Keratinocyte (primary cell): ENCODE data around the gene BARX2. TPM values are rescaled to one million over a fixed set of nuclear protein-coding genes. Genes with fewer than 3 reads are reported as not detected.

Source experiments
- DNase-seq: peaks from one replicate; pipeline ENCODE4 v3.0.0-alpha.2; 2011; ENCODE audit warnings: low read depth, missing footprints, low spot score
- FAIRE-seq: peaks from 2 replicates; lab custom pipeline; 2011; peaks lifted over from hg19 to GRCh38; lab: Jason Lieb, UNC
- H2AFZ ChIP-seq: 2 replicates; pipeline ENCODE4 v1.6.0; 2012; ENCODE audit warnings: low read length, control low read depth, inconsistent platforms; ENCODE audit not compliant: control insufficient read depth
- H3K27ac ChIP-seq: 2 replicates; pipeline ENCODE4 v1.5.1; 2011; ENCODE audit warnings: low read length; ENCODE audit not compliant: control insufficient read depth, insufficient read depth
- H3K27me3 ChIP-seq: 3 replicates; pipeline ENCODE4 v1.6.0; 2011; ENCODE audit warnings: low read length; ENCODE audit not compliant: control insufficient read depth, insufficient read depth; ENCODE audit errors: extremely low read depth
- H3K36me3 ChIP-seq, 2 experiments: 2 replicates in 1 of 2; 3 replicates in 1 of 2; pipeline ENCODE4 v1.5.1; 2011; ENCODE audit warnings: low read length in 2 of 2, mild to moderate bottlenecking in 1 of 2; ENCODE audit not compliant: control insufficient read depth in 2 of 2, insufficient read depth in 2 of 2; ENCODE audit errors: extremely low read depth in 1 of 2
- H3K4me1 ChIP-seq: 3 replicates; pipeline ENCODE4 v1.5.1; 2011; ENCODE audit warnings: low read length; ENCODE audit not compliant: control insufficient read depth, insufficient read depth; ENCODE audit errors: extremely low read depth
- H3K4me2 ChIP-seq: 3 replicates; pipeline ENCODE4 v1.6.0; 2011; ENCODE audit warnings: low read depth, low read length; ENCODE audit not compliant: control insufficient read depth, insufficient read depth; ENCODE audit errors: extremely low read depth
- H3K4me3 ChIP-seq, 3 experiments: fragments of 200-600 bp in 1 of 3; sonication (generic) in 1 of 3; 2 replicates in 2 of 3; 3 replicates in 1 of 3; pipeline ENCODE4 v1.5.1; 2011 to 2016; ENCODE audit warnings: low read length in 3 of 3, mild to moderate bottlenecking in 3 of 3, control low read depth in 2 of 3, inconsistent platforms in 1 of 3, low read depth in 1 of 3, mixed read lengths in 1 of 3, mixed run types in 1 of 3, moderate library complexity in 1 of 3; ENCODE audit not compliant: control insufficient read depth in 2 of 3, insufficient read depth in 2 of 3; ENCODE audit errors: extremely low read depth in 1 of 3
- H3K79me2 ChIP-seq: 2 replicates; pipeline ENCODE4 v1.6.0; 2012; ENCODE audit warnings: low read length; ENCODE audit not compliant: control insufficient read depth, insufficient read depth
- H3K9ac ChIP-seq: 3 replicates; pipeline ENCODE4 v1.6.0; 2011; ENCODE audit warnings: low read length; ENCODE audit not compliant: control insufficient read depth, insufficient read depth; ENCODE audit errors: extremely low read depth
- H3K9me1 ChIP-seq: 3 replicates; pipeline ENCODE4 v1.6.0; 2011; ENCODE audit warnings: low read length; ENCODE audit not compliant: control insufficient read depth, insufficient read depth; ENCODE audit errors: extremely low read depth
- H3K9me3 ChIP-seq: 2 replicates; pipeline ENCODE4 v1.5.1; 2012; ENCODE audit warnings: low read depth, low read length; ENCODE audit not compliant: control insufficient read depth
- H4K20me1 ChIP-seq: 3 replicates; pipeline ENCODE4 v1.6.0; 2011; ENCODE audit warnings: low read length; ENCODE audit not compliant: control insufficient read depth, insufficient read depth; ENCODE audit errors: extremely low read depth
- EZH2 ChIP-seq: IDR thresholded peaks from one replicate; pipeline ENCODE4 v1.6.1; 2012; ENCODE audit warnings: inconsistent platforms, mild to moderate bottlenecking, low read length, moderate library complexity
- dilution Hi-C: fragments of 300-500 bp; cut with MboI; formaldehyde crosslinking; loops from one replicate; pipeline ENCODE4 v1.7.0; 2020; ENCODE audit warnings: low sequenced_read_pairs; ENCODE audit not compliant: extremely low pct_ligation_motif_present
- polyA plus RNA-seq, 5 experiments: library from polyadenylated mRNA; depleted of rRNA in 3 of 5; stranded (reverse) in 3 of 5; stranded (forward) in 1 of 5; unstranded in 1 of 5; fragments of >200 nt; gene quantifications; 1 replicate in 1 of 5; 2 replicates in 3 of 5; 3 replicates in 1 of 5; pipeline versions ENCODE4 v1.2.1 to v1.2.3, GENCODE V29; 2011 to 2012; ENCODE audit warnings: missing spikeins in 2 of 5, low read depth in 1 of 5, low replicate concordance in 1 of 5
- TF ChIP-seq, protein P1 (sequence below), 3 experiments: IDR thresholded peaks in 1 of 3; conservative IDR thresholded peaks in 1 of 3; optimal IDR thresholded peaks in 1 of 3; 2 replicates in 2 of 3; 3 replicates in 1 of 3; pipeline versions ENCODE3 to v1.5.1; 2011; ENCODE audit warnings: low read length in 3 of 3, mild to moderate bottlenecking in 3 of 3, moderate library complexity in 2 of 3, control low read depth in 1 of 3, inconsistent platforms in 1 of 3; ENCODE audit not compliant: insufficient read depth in 2 of 3; ENCODE audit errors: extremely low read depth in 1 of 3

BARX2 gene
- polyA plus RNA-seq, 1 donor (not counting 4 experiments of a cell fraction or from before 2014, with no cell fraction given): 0.87 TPM

DNA sequence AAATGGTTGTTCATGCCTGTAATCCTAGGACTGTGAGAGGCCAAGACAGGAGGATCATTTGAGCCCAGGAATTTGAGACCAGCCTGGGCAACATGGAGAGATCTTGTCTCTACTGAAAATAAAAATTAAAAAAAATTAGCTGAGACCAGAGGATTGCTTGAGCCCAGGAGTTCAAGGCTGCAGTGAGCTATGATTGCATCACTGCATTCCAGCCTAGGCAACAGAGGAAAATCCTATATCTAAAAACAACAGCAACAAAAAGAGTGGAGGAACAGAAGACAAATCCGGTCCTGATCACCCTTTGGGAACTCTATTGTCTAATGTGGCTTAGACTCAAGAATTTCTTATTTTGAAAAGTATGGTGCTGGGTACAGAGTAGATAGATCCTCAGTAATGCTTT lies 17.3 kb downstream of the BARX2 start:
- no peak overlapping the region for H3K27ac ChIP-seq
- H3K36me3 ChIP-seq: no peaks in the 10 kb centered on the region
- FAIRE-seq: no peak
- no peak overlapping the region for H3K4me3 ChIP-seq
- no peak for DNase-seq
- no peak overlapping the region for H2AFZ ChIP-seq
- no peaks in the 10 kb centered on the region for H3K4me1 ChIP-seq
- dilution Hi-C loops: no loop called here
- H3K9me1 ChIP-seq: no peaks in the 10 kb centered on the region
- no peaks in the 10 kb centered on the region for H3K79me2 ChIP-seq
- H4K20me1 ChIP-seq: no peaks in the 10 kb centered on the region
- peaks cover 8% of the 10 kb centered on the region for H3K27me3 ChIP-seq
- no peaks in the 10 kb centered on the region for H3K9me3 ChIP-seq
- TF ChIP-seq EZH2: no peak
- TF ChIP-seq, protein P1, sequence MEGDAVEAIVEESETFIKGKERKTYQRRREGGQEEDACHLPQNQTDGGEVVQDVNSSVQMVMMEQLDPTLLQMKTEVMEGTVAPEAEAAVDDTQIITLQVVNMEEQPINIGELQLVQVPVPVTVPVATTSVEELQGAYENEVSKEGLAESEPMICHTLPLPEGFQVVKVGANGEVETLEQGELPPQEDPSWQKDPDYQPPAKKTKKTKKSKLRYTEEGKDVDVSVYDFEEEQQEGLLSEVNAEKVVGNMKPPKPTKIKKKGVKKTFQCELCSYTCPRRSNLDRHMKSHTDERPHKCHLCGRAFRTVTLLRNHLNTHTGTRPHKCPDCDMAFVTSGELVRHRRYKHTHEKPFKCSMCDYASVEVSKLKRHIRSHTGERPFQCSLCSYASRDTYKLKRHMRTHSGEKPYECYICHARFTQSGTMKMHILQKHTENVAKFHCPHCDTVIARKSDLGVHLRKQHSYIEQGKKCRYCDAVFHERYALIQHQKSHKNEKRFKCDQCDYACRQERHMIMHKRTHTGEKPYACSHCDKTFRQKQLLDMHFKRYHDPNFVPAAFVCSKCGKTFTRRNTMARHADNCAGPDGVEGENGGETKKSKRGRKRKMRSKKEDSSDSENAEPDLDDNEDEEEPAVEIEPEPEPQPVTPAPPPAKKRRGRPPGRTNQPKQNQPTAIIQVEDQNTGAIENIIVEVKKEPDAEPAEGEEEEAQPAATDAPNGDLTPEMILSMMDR (optimal IDR thresholded peaks at IDR 0.05 in 1 of 3, IDR thresholded peaks at IDR 0.05 in 1 of 3, conservative IDR thresholded peaks at IDR 0.05 in 1 of 3; ENCODE audit: extremely low read depth in 1 of 3, insufficient read depth in 2 of 3, low read length in 3 of 3): no peak
- no peak overlapping the region for H3K4me2 ChIP-seq
- H3K9ac ChIP-seq: no peak overlapping the region

- dilution Hi-C loops: no loop called here
- no peak overlapping the region for H3K4me2 ChIP-seq
- no peaks in the 10 kb centered on the region for H3K4me1 ChIP-seq
- no peak overlapping the region for H3K9ac ChIP-seq
- no peaks in the 10 kb centered on the region for H4K20me1 ChIP-seq
- no peak for TF ChIP-seq EZH2
- TF ChIP-seq, protein P1 (optimal IDR thresholded peaks at IDR 0.05 in 1 of 3, IDR thresholded peaks at IDR 0.05 in 1 of 3, conservative IDR thresholded peaks at IDR 0.05 in 1 of 3; ENCODE audit: extremely low read depth in 1 of 3, insufficient read depth in 2 of 3, low read length in 3 of 3): no peak
- no peak overlapping the region for H3K27ac ChIP-seq
- H3K79me2 ChIP-seq: no peaks in the 10 kb centered on the region
- DNase-seq (no peak), FAIRE-seq (no peak)
- no peaks in the 10 kb centered on the region for H3K36me3 ChIP-seq
- H3K9me3 ChIP-seq: no peaks in the 10 kb centered on the region
- H2AFZ ChIP-seq: no peak overlapping the region
- no peaks in the 10 kb centered on the region for H3K9me1 ChIP-seq
- no peak overlapping the region for H3K4me3 ChIP-seq
- peaks cover 8% of the 10 kb centered on the region for H3K27me3 ChIP-seq
Observed at GRCh38 chr11:129394709-129395108, 19.1 kb downstream of the BARX2 start.
